ENCODE measurements around the gene TMX4.
"Not testable (repeated sequence)": the region's sequence is repeated elsewhere in the genome, so short reads cannot be mapped to it uniquely, and the experiment has no call there.

The TMX4 gene

DNA sequence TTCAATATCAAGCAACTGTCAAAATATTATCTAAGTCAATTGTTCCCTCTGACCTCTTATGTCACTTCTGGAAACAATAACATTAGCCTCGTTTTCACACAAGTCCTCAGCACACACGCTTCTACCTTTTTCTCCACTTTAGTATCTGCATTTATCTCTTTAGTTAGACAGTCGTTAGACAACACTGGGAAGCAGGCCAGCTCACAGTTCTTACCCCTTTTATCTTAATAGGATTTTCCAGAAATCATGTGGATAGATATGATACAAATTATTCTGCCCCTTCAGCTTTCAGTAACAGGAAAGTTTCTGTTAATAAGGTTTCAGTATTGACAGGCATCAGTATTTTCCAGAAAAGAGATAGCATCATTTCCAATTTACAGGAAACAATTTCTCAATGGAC is 53.4 kb downstream of the TMX4 start:
- H3K4me3 ChIP-seq = no peak overlapping the region
- TF ChIP-seq Cebpa-rat (IDR thresholded peaks at IDR 0.05) = no peak
- no peak overlapping the region for H3K4me2 ChIP-seq
- no peak overlapping the region for H3K9ac ChIP-seq
- H3K27me3 ChIP-seq = no peaks in the 10 kb centered on the region
- no peak overlapping the region for H3K27ac ChIP-seq
- H4K20me1 ChIP-seq = no peaks in the 10 kb centered on the region
- no peaks in the 10 kb centered on the region for H3K36me3 ChIP-seq
- no peaks in the 10 kb centered on the region for H3K9me3 ChIP-seq (replicated peaks in 1 of 11)
- H3K4me1 ChIP-seq = no peaks in the 10 kb centered on the region

GRCh38 chr20:7959484-7959883 is 60.1 kb downstream of the TMX4 start:
- H3K9me3 ChIP-seq (replicated peaks in 1 of 11) = peaks cover 0 to 10% (median 5%) of the 10 kb centered on the region in 11 experiments; a peak in 5 of 22 replicates
- H3K4me1 ChIP-seq = no peaks in the 10 kb centered on the region
- no peaks in the 10 kb centered on the region for H3K27me3 ChIP-seq
- no peak overlapping the region for H3K27ac ChIP-seq
- no peak overlapping the region for H3K9ac ChIP-seq
- H4K20me1 ChIP-seq = no peaks in the 10 kb centered on the region
- H3K4me3 ChIP-seq = no peak overlapping the region
- no peak overlapping the region for H3K4me2 ChIP-seq
- no peaks in the 10 kb centered on the region for H3K36me3 ChIP-seq
- TF ChIP-seq Cebpa-rat (IDR thresholded peaks at IDR 0.05) = no peak

DNA sequence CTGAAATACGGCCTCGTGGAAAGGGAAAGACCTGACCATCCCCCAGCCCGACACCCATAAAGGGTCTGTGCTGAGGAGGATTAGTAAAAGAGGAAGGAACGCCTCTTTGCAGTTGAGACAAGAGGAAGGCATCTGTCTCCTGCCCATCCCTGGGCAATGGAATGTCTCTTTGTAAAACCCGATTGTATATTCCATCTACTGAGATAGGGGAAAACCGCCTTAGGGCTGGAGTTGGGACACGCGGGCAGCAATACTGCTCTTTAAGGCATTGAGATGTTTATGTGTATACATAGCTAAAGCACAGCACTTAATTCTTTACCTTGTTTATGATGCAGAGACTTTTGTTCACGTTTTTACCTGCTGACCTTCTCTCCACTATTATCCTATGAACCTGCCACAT is 63.0 kb downstream of the TMX4 start:
- not testable (repeated sequence) for H3K4me2 ChIP-seq, H3K36me3 ChIP-seq, H3K4me3 ChIP-seq, H3K27ac ChIP-seq, H3K27me3 ChIP-seq, H4K20me1 ChIP-seq, H3K9ac ChIP-seq, H3K4me1 ChIP-seq
- H3K9me3 ChIP-seq (replicated peaks in 1 of 11) = peaks cover 0 to 19% (median 9%) of the 10 kb centered on the region in 11 experiments; a peak in 10 of 22 replicates

DNA sequence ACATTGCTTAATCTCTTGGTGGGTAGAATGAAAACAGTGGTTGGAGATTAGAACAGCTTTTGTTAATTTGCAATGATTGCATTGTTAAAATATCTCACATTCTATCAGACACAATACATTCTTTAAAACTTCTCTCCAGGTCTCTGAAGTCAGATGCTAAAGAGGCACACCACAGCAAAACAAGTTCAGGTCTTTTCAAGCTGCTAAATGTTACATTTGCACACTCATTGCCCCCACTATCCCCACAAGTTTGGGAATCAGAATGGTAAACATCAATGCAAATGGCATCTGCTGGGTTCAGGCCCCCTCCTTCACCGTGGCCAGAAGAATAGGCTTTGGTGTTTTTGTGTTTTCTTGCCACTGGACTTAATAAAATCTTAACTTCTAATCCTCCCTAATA is 69.2 kb downstream of the TMX4 start:
- no peaks in the 10 kb centered on the region for H3K27me3 ChIP-seq

DNA sequence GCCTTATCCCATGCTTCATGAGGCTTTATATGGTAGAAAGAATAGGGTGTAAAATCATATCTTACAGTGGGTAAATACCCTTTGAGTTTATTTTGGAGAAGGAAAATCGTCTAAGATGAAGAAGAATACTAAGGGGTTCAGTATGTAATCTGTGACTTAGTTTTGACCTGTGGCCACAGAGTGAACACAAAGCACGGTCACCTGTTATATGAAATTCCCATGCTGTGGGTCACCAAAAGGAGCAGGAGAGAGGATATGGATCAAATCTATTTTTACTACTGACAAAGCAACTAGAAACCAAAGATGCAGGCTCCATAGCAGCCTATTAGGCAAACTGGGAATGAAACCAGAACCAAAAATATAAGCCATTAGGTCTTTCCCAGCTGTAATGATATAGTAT is 75.7 kb downstream of the TMX4 start:
- no peak overlapping the region for H3K4me3 ChIP-seq
- no peaks in the 10 kb centered on the region for H3K4me1 ChIP-seq
- no peaks in the 10 kb centered on the region for H3K36me3 ChIP-seq
- H4K20me1 ChIP-seq = no peaks in the 10 kb centered on the region
- no peak overlapping the region for H3K27ac ChIP-seq
- peaks cover 4 to 17% (median 11%) of the 10 kb centered on the region in 11 experiments; a peak in 17 of 22 replicates for H3K9me3 ChIP-seq (replicated peaks in 1 of 11)
- no peak overlapping the region for H3K9ac ChIP-seq
- no peak for TF ChIP-seq Cebpa-rat (IDR thresholded peaks at IDR 0.05)
- no peaks in the 10 kb centered on the region for H3K27me3 ChIP-seq
- no peak overlapping the region for H3K4me2 ChIP-seq

More for the DNA sequence above, 69.2 kb downstream of the TMX4 start:
- Histone ChIP-seq H3K36me3 (no peaks in the 10 kb centered on the region), H4K20me1 (no peaks in the 10 kb centered on the region), H3K4me1 (no peaks in the 10 kb centered on the region), H3K27ac (no peak overlapping the region), H3K4me2 (no peak overlapping the region), H3K4me3 (no peak overlapping the region), H3K9me3 (replicated peaks in 1 of 11) (peaks cover 9 to 24% (median 16%) of the 10 kb centered on the region in 11 experiments; a peak in 19 of 22 replicates), H3K9ac (no peak overlapping the region)
- TF ChIP-seq Cebpa-rat (IDR thresholded peaks at IDR 0.05) = no peak

- Histone ChIP-seq H3K27ac (no peak within 1 kb of the TSS), H3K27me3 (no peaks in the 10 kb centered on the region), H3K9ac (no peak within 1 kb of the TSS), H3K36me3 (no peaks in the 10 kb centered on the region), H3K4me3 (no peak within 1 kb of the TSS), H3K9me3 (replicated peaks in 1 of 11) (peaks cover 0 to 6% (median 0%) of the 10 kb centered on the region in 11 experiments; a peak in 2 of 22 replicates), H3K4me2 (no peak within 1 kb of the TSS), H4K20me1 (no peaks in the 10 kb centered on the region), H3K4me1 (peaks cover 0 to 1% (median 0%) of the 10 kb centered on the region in 10 experiments; a peak in 1 of 20 replicates)
- no peak for TF ChIP-seq Cebpa-rat (IDR thresholded peaks at IDR 0.05)
Measured at GRCh38 chr20:7940341-7940740, 79.2 kb downstream of the TMX4 start, which contains the start of gene HAO1. Gene HAO1, minus strand, starts transcription at chr20:7940458. Its CDS starts 36 bp downstream, at chr20:7940422.

- no peaks in the 10 kb centered on the region for H3K36me3 ChIP-seq
- H3K27ac ChIP-seq = no peak overlapping the region
- no peak overlapping the region for H3K4me3 ChIP-seq
- peaks cover 0 to 6% (median 0%) of the 10 kb centered on the region in 11 experiments; a peak in 2 of 22 replicates for H3K9me3 ChIP-seq (replicated peaks in 1 of 11)
- no peak for TF ChIP-seq Cebpa-rat (IDR thresholded peaks at IDR 0.05)
- no peak overlapping the region for H3K4me2 ChIP-seq
- no peaks in the 10 kb centered on the region for H3K27me3 ChIP-seq
- H3K9ac ChIP-seq = no peak overlapping the region
- no peaks in the 10 kb centered on the region for H4K20me1 ChIP-seq
- peaks cover 0 to 8% (median 0%) of the 10 kb centered on the region in 10 experiments; a peak in 3 of 20 replicates for H3K4me1 ChIP-seq
Measured at GRCh38 chr20:7939663-7940062, 79.9 kb downstream of the TMX4 start.

DNA sequence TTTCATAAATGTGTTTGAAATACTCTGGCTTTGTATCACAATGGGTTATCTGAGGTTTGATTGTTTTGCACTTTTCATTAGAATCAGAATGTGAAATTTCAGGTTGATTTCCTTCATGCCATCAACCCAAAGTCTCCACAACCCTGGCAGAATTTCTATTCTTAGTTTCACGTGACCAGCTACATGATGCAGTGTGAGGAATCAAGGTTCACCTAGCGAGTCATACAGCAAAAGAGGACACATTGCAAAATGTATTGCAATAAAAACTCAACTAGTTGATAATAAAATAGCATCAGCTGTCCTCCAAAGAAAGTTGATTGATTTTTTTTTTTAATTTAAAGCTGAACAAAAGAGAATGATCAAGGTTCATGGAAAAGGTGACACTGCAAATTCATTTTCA is 81.5 kb downstream of the TMX4 start:
- Histone ChIP-seq H3K9me3 (replicated peaks in 1 of 11) (peaks cover 0 to 6% (median 0%) of the 10 kb centered on the region in 11 experiments; a peak in 2 of 22 replicates), H3K36me3 (no peaks in the 10 kb centered on the region), H3K27ac (no peak overlapping the region), H3K9ac (no peak overlapping the region), H3K4me3 (no peak overlapping the region), H3K4me2 (no peak overlapping the region), H4K20me1 (no peaks in the 10 kb centered on the region), H3K4me1 (peaks cover 0 to 17% (median 0%) of the 10 kb centered on the region in 10 experiments; a peak in 6 of 20 replicates), H3K27me3 (no peaks in the 10 kb centered on the region)
- no peak for TF ChIP-seq Cebpa-rat (IDR thresholded peaks at IDR 0.05)

DNA sequence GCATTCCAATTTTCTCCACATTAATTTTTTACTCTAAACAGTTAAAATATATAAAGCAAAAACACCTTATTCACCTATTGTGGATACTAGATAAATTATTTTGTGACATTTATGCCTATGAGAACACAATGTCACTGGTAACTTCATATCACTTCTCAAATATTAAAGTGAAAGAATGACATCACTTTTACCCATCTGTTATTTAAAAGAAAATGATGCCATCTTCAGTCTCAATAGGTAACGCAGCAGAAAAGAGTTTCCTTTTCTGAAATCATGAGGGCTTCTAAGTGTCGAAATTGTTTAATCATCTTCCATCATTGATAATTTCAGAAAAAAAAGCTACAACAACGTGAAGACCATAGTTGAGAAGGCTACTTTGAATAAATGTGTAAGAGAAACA is 82.2 kb downstream of the TMX4 start:
- no peak overlapping the region for H3K27ac ChIP-seq
- H3K36me3 ChIP-seq = no peaks in the 10 kb centered on the region
- no peak overlapping the region for H3K4me2 ChIP-seq
- no peak overlapping the region for H3K4me3 ChIP-seq
- no peak for TF ChIP-seq Cebpa-rat (IDR thresholded peaks at IDR 0.05)
- H3K9me3 ChIP-seq (replicated peaks in 1 of 11) = peaks cover 0 to 6% (median 0%) of the 10 kb centered on the region in 11 experiments; a peak in 2 of 22 replicates
- H4K20me1 ChIP-seq = no peaks in the 10 kb centered on the region
- H3K9ac ChIP-seq = no peak overlapping the region
- no peaks in the 10 kb centered on the region for H3K27me3 ChIP-seq
- peaks cover 0 to 24% (median 0%) of the 10 kb centered on the region in 10 experiments; a peak in 6 of 20 replicates for H3K4me1 ChIP-seq

GRCh38 chr20:7935027-7935551 is 84.5 kb downstream of the TMX4 start:
- Histone ChIP-seq H3K9me3 (replicated peaks in 1 of 11) (no peaks in the 10 kb centered on the region), H3K9ac (no peak overlapping the region), H3K4me2 (peak overlapping the region in 4 of 11 experiments; percentile 21 to 49 (median 31); a peak in 3 of 22 replicates), H3K36me3 (no peaks in the 10 kb centered on the region), H3K4me3 (no peak overlapping the region), H3K4me1 (peaks cover 5 to 39% (median 8%) of the 10 kb centered on the region in 10 experiments; a peak in 18 of 20 replicates), H4K20me1 (no peaks in the 10 kb centered on the region), H3K27ac (no peak overlapping the region), H3K27me3 (no peaks in the 10 kb centered on the region)
- no peak for TF ChIP-seq Cebpa-rat (IDR thresholded peaks at IDR 0.05)

All from BLaER1 treated with 17β-estradiol and CSF1 and Interleukin-3, amounts not matched to agents 10 nM and 100 nM (cell line).